ENCODE results near the gene UQCRFS1. TPM values are rescaled to one million over a fixed set of nuclear protein-coding genes. Genes with fewer than 3 reads are reported as not detected.

Gene UQCRFS1
- 27.0 TPM for total RNA-seq

DNA sequence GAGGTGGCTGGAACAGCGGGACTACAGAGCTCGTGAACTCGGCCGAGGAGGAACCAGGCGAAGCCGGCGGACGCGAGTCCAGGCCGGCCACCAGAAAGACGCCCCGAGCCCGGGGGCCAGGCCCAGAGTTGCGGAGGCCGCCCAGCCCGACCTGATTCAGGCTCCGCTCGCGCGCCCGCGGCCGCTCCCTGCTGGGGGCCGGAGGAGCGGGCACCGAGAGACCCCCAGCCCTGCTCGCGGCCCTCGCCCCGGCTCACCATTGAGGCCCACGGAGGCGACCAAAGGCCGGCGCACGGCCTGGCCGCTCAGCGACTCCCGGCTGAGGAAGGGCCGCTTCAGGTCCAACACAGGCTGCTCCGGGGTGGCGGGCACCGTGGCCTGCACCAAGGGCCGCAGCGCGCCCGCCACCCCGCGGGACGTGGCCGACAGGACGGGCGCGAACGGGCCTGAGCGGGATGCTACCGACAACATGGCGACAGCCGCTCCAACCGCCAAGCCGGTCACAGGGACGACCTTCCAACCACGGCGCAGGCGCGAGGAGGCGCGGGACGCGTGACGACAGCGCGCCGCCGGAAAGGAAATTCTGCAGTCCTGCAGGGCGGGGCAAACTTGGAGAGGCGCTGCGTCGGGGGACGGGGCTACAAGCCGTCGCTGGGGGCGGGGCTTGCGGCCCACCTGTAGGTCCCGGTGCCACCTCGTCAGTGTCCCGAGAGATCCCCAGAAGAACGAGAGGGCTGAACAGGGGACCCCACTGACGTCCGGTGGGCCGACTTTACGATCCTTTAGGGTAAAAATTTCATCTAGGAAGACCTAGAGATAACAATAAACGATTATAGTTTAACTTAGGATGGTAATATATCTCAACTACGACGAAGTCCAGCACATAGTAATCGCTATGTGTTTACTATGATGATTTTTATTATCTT lies at the start of gene UQCRFS1:
TSS of gene UQCRFS1 (minus strand) at position 504 of the 926 bp plus-strand sequence. CDS start at position 471, 33 bp downstream.
- Histone ChIP-seq H3K27me3 (no peaks in the 10 kb centered on the region), H3K4me1 (peaks cover 28% of the 10 kb centered on the region), H3K36me3 (no peaks in the 10 kb centered on the region), H3K27ac (peak within 1 kb of the TSS; percentile 83), H3K4me3 (peak within 1 kb of the TSS; percentile 59 to 73), H3K9me3 (no peaks in the 10 kb centered on the region)
- intact Hi-C loops (cut with DNase I) = no loop called here
- DNase-seq (ENCODE audit: extremely low spot score in 2 of 2) = no peak
- TF ChIP-seq POLR2AphosphoS5 (IDR thresholded peaks at IDR 0.05; ENCODE audit: insufficient read depth in 1 of 2, low read depth in 1 of 2) (peak; percentile 81 to 94), POLR2A (IDR thresholded peaks at IDR 0.05) (peak in 1 of 2 donors; percentile 77)
- TF ChIP-seq, protein P1, sequence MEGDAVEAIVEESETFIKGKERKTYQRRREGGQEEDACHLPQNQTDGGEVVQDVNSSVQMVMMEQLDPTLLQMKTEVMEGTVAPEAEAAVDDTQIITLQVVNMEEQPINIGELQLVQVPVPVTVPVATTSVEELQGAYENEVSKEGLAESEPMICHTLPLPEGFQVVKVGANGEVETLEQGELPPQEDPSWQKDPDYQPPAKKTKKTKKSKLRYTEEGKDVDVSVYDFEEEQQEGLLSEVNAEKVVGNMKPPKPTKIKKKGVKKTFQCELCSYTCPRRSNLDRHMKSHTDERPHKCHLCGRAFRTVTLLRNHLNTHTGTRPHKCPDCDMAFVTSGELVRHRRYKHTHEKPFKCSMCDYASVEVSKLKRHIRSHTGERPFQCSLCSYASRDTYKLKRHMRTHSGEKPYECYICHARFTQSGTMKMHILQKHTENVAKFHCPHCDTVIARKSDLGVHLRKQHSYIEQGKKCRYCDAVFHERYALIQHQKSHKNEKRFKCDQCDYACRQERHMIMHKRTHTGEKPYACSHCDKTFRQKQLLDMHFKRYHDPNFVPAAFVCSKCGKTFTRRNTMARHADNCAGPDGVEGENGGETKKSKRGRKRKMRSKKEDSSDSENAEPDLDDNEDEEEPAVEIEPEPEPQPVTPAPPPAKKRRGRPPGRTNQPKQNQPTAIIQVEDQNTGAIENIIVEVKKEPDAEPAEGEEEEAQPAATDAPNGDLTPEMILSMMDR (IDR thresholded peaks at IDR 0.05) = no peak

DNA sequence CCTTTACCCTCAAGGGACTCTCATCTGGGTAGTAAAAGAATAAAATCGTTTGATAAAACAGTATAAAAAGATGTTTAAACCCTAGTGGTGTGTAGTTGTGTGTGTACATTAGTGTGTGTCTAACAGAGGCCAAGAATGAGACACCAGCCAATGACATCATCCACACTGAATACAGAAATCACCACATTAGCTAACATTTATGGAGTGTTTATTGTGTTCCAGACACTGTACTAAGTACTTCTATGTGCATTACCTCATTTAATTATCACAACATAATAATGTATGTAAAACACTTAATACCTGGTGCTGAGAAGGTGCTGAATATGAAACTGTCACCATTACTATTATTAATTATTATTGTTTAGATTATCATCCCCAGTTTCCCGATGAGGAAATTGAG lies 49.1 kb upstream of the UQCRFS1 start:
- Histone ChIP-seq H3K27ac (no peak overlapping the region), H3K4me1 (no peaks in the 10 kb centered on the region), H3K4me3 (no peak overlapping the region), H3K27me3 (no peaks in the 10 kb centered on the region), H3K9me3 (no peaks in the 10 kb centered on the region), H3K36me3 (no peaks in the 10 kb centered on the region)
- no peak for TF ChIP-seq POLR2AphosphoS5 (IDR thresholded peaks at IDR 0.05; ENCODE audit: insufficient read depth in 1 of 2, low read depth in 1 of 2)
- TF ChIP-seq POLR2A (IDR thresholded peaks at IDR 0.05) = no peak
- TF ChIP-seq, protein P1 (IDR thresholded peaks at IDR 0.05) = no peak
- intact Hi-C loops (cut with DNase I) = no loop called here
- DNase-seq (ENCODE audit: extremely low spot score in 2 of 2) = no peak

DNA sequence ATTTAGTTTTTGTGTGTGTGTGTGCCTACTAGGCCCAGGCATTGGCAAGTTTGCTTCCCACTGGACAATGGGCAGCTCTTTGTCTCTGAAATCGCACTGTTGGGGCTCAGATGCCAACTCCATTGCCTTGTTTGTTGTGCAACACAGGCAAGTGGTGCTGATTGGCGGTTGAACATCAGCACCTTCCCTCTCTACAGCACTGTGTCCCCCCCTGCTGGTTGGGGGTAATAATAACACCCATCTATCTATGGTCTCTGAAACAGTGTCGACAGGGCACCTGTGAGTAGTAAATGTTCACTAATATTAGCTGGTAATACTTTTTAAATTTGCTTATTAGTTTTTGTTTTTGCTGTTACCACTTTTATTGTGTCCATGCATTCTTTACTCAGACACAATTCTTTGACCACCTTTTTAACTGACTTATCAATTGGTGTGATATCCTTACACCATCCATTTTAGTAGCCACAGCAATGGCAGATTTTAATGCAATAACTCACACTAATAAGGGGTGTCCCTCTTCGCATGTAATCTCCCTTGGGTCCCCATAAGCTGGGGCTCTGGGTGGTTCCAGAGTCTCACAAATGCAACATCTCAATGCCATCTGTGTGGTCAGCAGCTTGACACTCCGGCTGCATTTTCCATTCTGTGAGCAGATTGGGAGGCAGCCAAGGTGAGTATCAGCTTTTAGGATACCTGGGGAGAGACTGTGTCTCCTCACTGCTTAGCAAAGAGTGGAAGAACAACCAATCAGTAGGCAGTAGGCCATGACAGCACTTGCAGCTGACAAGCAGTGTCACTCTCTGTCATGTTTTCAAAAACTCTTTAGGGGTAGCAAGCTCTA lies 47.7 kb upstream of the UQCRFS1 start:
- no peak for DNase-seq (ENCODE audit: extremely low spot score in 2 of 2)
- no peak overlapping the region for H3K4me3 ChIP-seq
- no peak overlapping the region for H3K27ac ChIP-seq
- H3K27me3 ChIP-seq = no peaks in the 10 kb centered on the region
- H3K9me3 ChIP-seq = no peaks in the 10 kb centered on the region
- H3K4me1 ChIP-seq = no peaks in the 10 kb centered on the region
- intact Hi-C loops (cut with DNase I) = no loop called here
- TF ChIP-seq POLR2A (IDR thresholded peaks at IDR 0.05) = no peak
- TF ChIP-seq, protein P1 (IDR thresholded peaks at IDR 0.05) = peak in 1 of 3 experiments; percentile 12
- H3K36me3 ChIP-seq = no peaks in the 10 kb centered on the region

- Histone ChIP-seq H3K27me3 (no peaks in the 10 kb centered on the region), H3K36me3 (no peaks in the 10 kb centered on the region), H3K27ac (no peak overlapping the region), H3K9me3 (no peaks in the 10 kb centered on the region), H3K4me3 (no peak overlapping the region), H3K4me1 (no peaks in the 10 kb centered on the region)
- TF ChIP-seq POLR2A (IDR thresholded peaks at IDR 0.05) = no peak
- TF ChIP-seq POLR2AphosphoS5 (IDR thresholded peaks at IDR 0.05; ENCODE audit: insufficient read depth in 1 of 2, low read depth in 1 of 2) = no peak
- TF ChIP-seq, protein P1 (IDR thresholded peaks at IDR 0.05) = no peak
- DNase-seq (ENCODE audit: extremely low spot score in 2 of 2) = no peak
- intact Hi-C loops (cut with DNase I) = no loop called here
These were observed 46.9 kb upstream of the UQCRFS1 start for GRCh38 chr19:29259867-29260281.

Data from vagina (tissue), 2 donors.